H1 (cell line): ENCODE data around the gene SHROOM3. TPM values are rescaled to one million over a fixed set of nuclear protein-coding genes. Genes with fewer than 3 reads are reported as not detected.

Experiments
- CTCF ChIA-PET: fragments of 300-600 bp; sonication (Branson Sonifier 250); formaldehyde crosslinking; loops from one replicate; lab custom pipeline; 2021; ENCODE audit not compliant: partially characterized antibody; lab: Charles Lee
- POLR2A ChIA-PET: fragments of 300-600 bp; sonication (Branson Sonifier 250); formaldehyde crosslinking; loops from one replicate; lab custom pipeline; 2021; ENCODE audit warnings: inconsistent platforms; ENCODE audit not compliant: partially characterized antibody; lab: Charles Lee
- DNase-seq, 2 experiments: peaks; one replicate each; pipeline versions ENCODE4 v3.0.0 to v3.0.0-alpha.2; 2010 to 2022; ENCODE audit warnings: low spot score in 2 of 2, low read depth in 1 of 2, mixed read lengths in 1 of 2
- FAIRE-seq: peaks from 2 replicates; lab custom pipeline; 2011; peaks lifted over from hg19 to GRCh38; lab: Jason Lieb, UNC
- H2AFZ ChIP-seq: 2 replicates; pipeline ENCODE4 v1.8.1; 2012; ENCODE audit warnings: low read length, inconsistent platforms
- H2AK5ac ChIP-seq: 2 replicates; pipeline ENCODE4 v1.6.1; 2013; ENCODE audit warnings: low read depth, low read length
- H2BK120ac ChIP-seq: replicated peaks from 2 replicates; pipeline ENCODE3; 2013; ENCODE audit warnings: low read depth, low read length, inconsistent platforms
- H2BK12ac ChIP-seq: 2 replicates; pipeline ENCODE4 v1.6.1; 2013; ENCODE audit warnings: low read depth, low read length
- H2BK15ac ChIP-seq: 2 replicates; pipeline ENCODE4 v1.6.1; 2013; ENCODE audit warnings: low read length
- H2BK20ac ChIP-seq: 2 replicates; pipeline ENCODE4 v1.6.1; 2013; ENCODE audit warnings: low read length
- H2BK5ac ChIP-seq: 2 replicates; pipeline ENCODE4 v1.6.1; 2013; ENCODE audit warnings: low read depth, low read length
- H3K14ac ChIP-seq: 2 replicates; pipeline ENCODE4 v1.6.1; 2013; ENCODE audit warnings: inconsistent platforms; ENCODE audit not compliant: insufficient read length
- H3K18ac ChIP-seq: 2 replicates; pipeline ENCODE4 v1.6.1; 2013; ENCODE audit warnings: low read length; ENCODE audit errors: extremely low read depth
- H3K23ac ChIP-seq: 2 replicates; pipeline ENCODE4 v1.6.1; 2013; ENCODE audit warnings: inconsistent platforms; ENCODE audit not compliant: insufficient read length
- H3K23me2 ChIP-seq: 2 replicates; pipeline ENCODE4 v1.6.1; 2013; ENCODE audit warnings: low read depth, low read length
- H3K27ac ChIP-seq: 2 replicates; pipeline ENCODE4 v1.6.1; 2011; ENCODE audit warnings: low read depth, low read length, inconsistent platforms
- H3K27me3 ChIP-seq, 4 experiments: replicated peaks in 1 of 4; 1 replicate in 1 of 4; 2 replicates in 3 of 4; pipeline versions ENCODE4 v1.6.1 to v1.8.1; 2011 to 2013; ENCODE audit warnings: low read length in 3 of 4, mild to moderate bottlenecking in 3 of 4, inconsistent platforms in 2 of 4, mixed read lengths in 2 of 4, moderate library complexity in 1 of 4; ENCODE audit not compliant: control insufficient read depth in 3 of 4, insufficient read depth in 3 of 4; ENCODE audit errors: extremely low read depth in 1 of 4
- H3K36me3 ChIP-seq, 4 experiments: 2 replicates each; pipeline versions ENCODE4 v1.6.1 to v1.8.1; 2011 to 2013; ENCODE audit warnings: mild to moderate bottlenecking in 4 of 4, low read length in 3 of 4, moderate library complexity in 2 of 4, control low read depth in 1 of 4, inconsistent platforms in 1 of 4; ENCODE audit not compliant: insufficient read depth in 4 of 4, control insufficient read depth in 2 of 4
- H3K4ac ChIP-seq: replicated peaks from 2 replicates; pipeline ENCODE3; 2013; ENCODE audit warnings: low read length, low read depth, mixed read lengths, inconsistent platforms; ENCODE audit not compliant: insufficient read length
- H3K4me1 ChIP-seq, 4 experiments: replicated peaks in 1 of 4; 1 replicate in 1 of 4; 2 replicates in 3 of 4; pipeline versions ENCODE4 v1.6.1 to v1.8.1; 2011 to 2013; ENCODE audit warnings: low read length in 3 of 4, inconsistent platforms in 2 of 4, mixed read lengths in 1 of 4; ENCODE audit not compliant: insufficient read depth in 4 of 4, control insufficient read depth in 3 of 4
- H3K4me2 ChIP-seq, 2 experiments: 2 replicates each; pipeline versions ENCODE4 v1.6.1 to v1.8.1; 2011 to 2013; ENCODE audit warnings: low read depth in 2 of 2, low read length in 2 of 2, control low read depth in 1 of 2, inconsistent platforms in 1 of 2, mild to moderate bottlenecking in 1 of 2; ENCODE audit not compliant: insufficient read depth in 1 of 2
- H3K4me3 ChIP-seq, 4 experiments: fragments of 200-600, 300-600 bp in 1 of 4; sonication (generic), shearing (Covaris generic), sonication (Bioruptor Twin) in 1 of 4; 2 replicates each; pipeline versions ENCODE4 v1.5.1 to v1.8.1; 2011 to 2016; ENCODE audit warnings: low read length in 4 of 4, low read depth in 3 of 4, control low read depth in 2 of 4, inconsistent platforms in 2 of 4, mild to moderate bottlenecking in 2 of 4, mixed read lengths in 1 of 4, moderate library complexity in 1 of 4; ENCODE audit not compliant: insufficient read depth in 2 of 4; ENCODE audit errors: extremely low read depth in 1 of 4
- H3K56ac ChIP-seq: replicated peaks from 2 replicates; pipeline ENCODE3; 2013; ENCODE audit warnings: low read depth, mild to moderate bottlenecking, mixed read lengths, low read length, inconsistent platforms; ENCODE audit not compliant: insufficient read length
- H3K79me1 ChIP-seq: 2 replicates; pipeline ENCODE4 v1.6.1; 2013; ENCODE audit warnings: low read depth, low read length, control low read depth
- H3K79me2 ChIP-seq, 2 experiments: 2 replicates each; pipeline versions ENCODE4 v1.6.1 to v1.8.1; 2012 to 2013; ENCODE audit warnings: low read length in 2 of 2, mild to moderate bottlenecking in 2 of 2, inconsistent platforms in 1 of 2; ENCODE audit not compliant: insufficient read depth in 2 of 2, control insufficient read depth in 1 of 2
- H3K9ac ChIP-seq, 4 experiments: replicated peaks in 1 of 4; 1 replicate in 1 of 4; 2 replicates in 3 of 4; pipeline versions ENCODE4 v1.6.1 to v1.8.1; 2011 to 2013; ENCODE audit warnings: low read depth in 3 of 4, low read length in 3 of 4, control low read depth in 2 of 4, mild to moderate bottlenecking in 2 of 4, moderate library complexity in 2 of 4, inconsistent platforms in 1 of 4; ENCODE audit errors: extremely low read depth in 1 of 4
- H3K9me3 ChIP-seq, 2 experiments: 2 replicates each; pipeline versions ENCODE4 v1.6.1 to v1.8.1; 2012 to 2013; ENCODE audit warnings: mild to moderate bottlenecking in 2 of 2, moderate library complexity in 2 of 2, control low read depth in 1 of 2, inconsistent platforms in 1 of 2, low read depth in 1 of 2, low read length in 1 of 2, mixed read lengths in 1 of 2; ENCODE audit not compliant: insufficient read depth in 2 of 2
- H4K20me1 ChIP-seq, 2 experiments: replicated peaks in 1 of 2; 2 replicates each; pipeline versions ENCODE3 to v1.8.1; 2011 to 2013; ENCODE audit warnings: inconsistent platforms in 2 of 2, low read length in 2 of 2, mild to moderate bottlenecking in 1 of 2; ENCODE audit not compliant: insufficient read depth in 2 of 2, control insufficient read depth in 1 of 2
- H4K5ac ChIP-seq: 2 replicates; pipeline ENCODE4 v1.6.1; 2013; ENCODE audit warnings: low read length, low read depth, mixed read lengths, inconsistent platforms; ENCODE audit not compliant: insufficient read length
- H4K8ac ChIP-seq: 2 replicates; pipeline ENCODE4 v1.8.0; 2013; ENCODE audit warnings: mild to moderate bottlenecking, moderate library complexity, low read length, inconsistent platforms; ENCODE audit not compliant: insufficient read depth; ENCODE audit errors: extremely low read depth
- H4K91ac ChIP-seq: replicated peaks from 2 replicates; pipeline ENCODE3; 2013; ENCODE audit warnings: low read length, mixed read lengths, inconsistent platforms; ENCODE audit not compliant: insufficient read length
- BACH1 ChIP-seq: IDR thresholded peaks from 2 replicates; pipeline ENCODE4 v1.6.1; 2012; ENCODE audit warnings: low read length, improper control_type of control experiment
- BCL11A ChIP-seq, 2 experiments: IDR thresholded peaks; one replicate each; pipeline ENCODE4 v1.6.1; 2011; ENCODE audit warnings: low read depth in 2 of 2, low read length in 2 of 2, mild to moderate bottlenecking in 2 of 2
- CTBP2 ChIP-seq: IDR thresholded peaks from 2 replicates; pipeline ENCODE4 v1.7.0; 2011; ENCODE audit warnings: borderline replicate concordance, mild to moderate bottlenecking, moderate library complexity, mixed read lengths, low read length; ENCODE audit not compliant: insufficient read depth, insufficient read length
- HDAC6 ChIP-seq: IDR thresholded peaks from one replicate; pipeline ENCODE4 v1.7.1; 2012; ENCODE audit warnings: low read depth, mild to moderate bottlenecking, inconsistent platforms, low read length, moderate library complexity
- KDM1A ChIP-seq: fragments of 200-600, 300-600 bp; sonication (generic); IDR thresholded peaks from 2 replicates; pipeline ENCODE4 v1.7.1; 2016; ENCODE audit warnings: mild to moderate bottlenecking, low read length, borderline replicate concordance
- SIX5 ChIP-seq: IDR thresholded peaks from 2 replicates; pipeline ENCODE4 v1.6.1; 2011; ENCODE audit warnings: mild to moderate bottlenecking, low read depth, low read length
- SP1 ChIP-seq: IDR thresholded peaks from 2 replicates; pipeline ENCODE4 v1.6.1; 2011; ENCODE audit warnings: low read depth, low read length
- SP4 ChIP-seq: IDR thresholded peaks from 2 replicates; pipeline ENCODE4 v1.6.1; 2012; ENCODE audit warnings: low read length, inconsistent platforms
- SRF ChIP-seq: IDR thresholded peaks from 2 replicates; pipeline ENCODE4 v1.6.1; 2011; ENCODE audit warnings: mild to moderate bottlenecking, low read depth, low read length, moderate library complexity
- SUZ12 ChIP-seq: fragments of 200-600 bp; sonication (generic); IDR thresholded peaks from 2 replicates; pipeline ENCODE4 v1.6.1; 2012; ENCODE audit warnings: mild to moderate bottlenecking, inconsistent platforms, low read length, moderate library complexity, mixed read lengths
- TCF12 ChIP-seq: IDR thresholded peaks from 2 replicates; pipeline ENCODE4 v1.6.1; 2011; ENCODE audit warnings: low read depth, mild to moderate bottlenecking, low read length
- WGBS, 2 experiments: shearing (Covaris generic) in 1 of 2; methylation state at CpG; one replicate each; pipeline versions ENCODE4 v1.1.6 to v1.1.7; 2013 to 2015; ENCODE audit warnings: low lambda C conversion rate in 2 of 2, mixed read lengths in 2 of 2, inconsistent platforms in 1 of 2, low coverage in 1 of 2, missing lambda C conversion rate in 1 of 2; ENCODE audit not compliant: insufficient replicate concordance in 2 of 2, insufficient coverage in 1 of 2, insufficient read length in 1 of 2; ENCODE audit errors: extremely low coverage in 1 of 2, missing lambda C conversion rate in 1 of 2; 5-methylcytosine and 5-hydroxymethylcytosine counted together
- polyA plus RNA-seq, 7 experiments: library from polyadenylated mRNA; depleted of rRNA in 3 of 7; stranded (reverse) in 5 of 7; unstranded in 2 of 7; fragments of >200 nt in 5 of 7; fragments of 200-250 nt in 2 of 7; gene quantifications; 1 replicate in 5 of 7; 2 replicates in 1 of 7; 4 replicates in 1 of 7; pipeline versions ENCODE4 v1.2.1 to v1.2.3, GENCODE V29; 2011 to 2013; ENCODE audit warnings: missing spikeins in 2 of 7, mixed read lengths in 2 of 7
- total RNA-seq: library from RNA; stranded (reverse); fragmentation: NEBNext Ultra II Directional; extraction: Animal tissue kit (Norgen Biotek cat#: 25700); gene quantifications from 2 replicates; pipeline ENCODE4 v1.2.1, GENCODE V29; 2021
- TF ChIP-seq, protein P1 (sequence below): IDR thresholded peaks from 2 replicates; pipeline ENCODE4 v1.6.1; 2012; ENCODE audit warnings: inconsistent platforms
- TF ChIP-seq, protein P2 (sequence below): IDR thresholded peaks from 2 replicates; pipeline ENCODE4 v1.6.1; 2011; ENCODE audit warnings: low read depth, mild to moderate bottlenecking, low read length; ENCODE audit not compliant: insufficient read depth

SHROOM3 gene
- total and polyA plus RNA-seq, 2 of the 8 experiments (the other 6 are each of a cell fraction or from before 2014, with no cell fraction given), result 15.8 to 34.0 TPM

DNA sequence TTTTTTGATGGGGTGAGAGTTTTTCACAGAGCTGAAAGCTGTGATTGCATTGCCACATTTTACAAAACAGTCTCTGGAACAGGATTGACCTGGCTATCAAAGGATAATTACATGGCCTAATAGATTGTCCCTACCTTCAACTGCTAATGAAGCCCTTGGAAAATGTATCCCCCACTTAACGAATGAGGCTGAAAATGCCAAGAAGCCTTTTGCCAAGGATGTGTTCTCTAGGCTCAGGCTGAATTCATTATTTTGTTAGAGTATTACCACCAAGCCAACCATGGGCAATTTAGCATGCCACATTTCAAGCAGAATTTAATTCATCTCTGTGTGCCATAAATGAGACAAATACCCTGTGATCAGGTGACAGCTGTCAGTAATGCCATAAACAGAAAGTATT, 35.5 kb downstream of the SHROOM3 start:
- WGBS, 2 experiments, result 79% methylated on average over 1 of the region's 1 CpG; no CpG with 5 or more reads in 1 of the 2 experiments
- Histone ChIP-seq H3K18ac (no peak overlapping the region), H2AFZ (no peak overlapping the region), H2BK5ac (no peak overlapping the region), H3K79me1 (no peaks in the 10 kb centered on the region), H3K4me3 (no peak overlapping the region), H2BK20ac (no peak overlapping the region), H3K27ac (no peak overlapping the region), H4K91ac (no peak overlapping the region), H3K4ac (no peak overlapping the region), H4K8ac (no peak overlapping the region), H2BK12ac (no peak overlapping the region), H4K20me1 (no peaks in the 10 kb centered on the region), H3K56ac (no peak overlapping the region), H3K23ac (no peak overlapping the region), H2BK120ac (no peak overlapping the region), H3K9ac (no peak overlapping the region), H3K27me3 (no peaks in the 10 kb centered on the region), H3K36me3 (no peaks in the 10 kb centered on the region), H2BK15ac (no peak overlapping the region), H3K4me1 (0 out of 7 replicates have a peak, but pooled peaks cover 0 to 2% (median 0%) of the 10 kb centered on the region in 4 experiments), H2AK5ac (no peak overlapping the region), H3K23me2 (no peaks in the 10 kb centered on the region), H3K14ac (no peak overlapping the region), H4K5ac (no peak overlapping the region), H3K79me2 (no peaks in the 10 kb centered on the region), H3K9me3 (no peaks in the 10 kb centered on the region), H3K4me2 (no peak overlapping the region)
- no peak for DNase-seq
- no peak for TF ChIP-seq CTBP2
- TF ChIP-seq SP4, result no peak
- TF ChIP-seq BACH1, result no peak
- TF ChIP-seq SP1, result no peak
- no peak for TF ChIP-seq SRF
- no peak for TF ChIP-seq SUZ12
- TF ChIP-seq KDM1A, result no peak
- TF ChIP-seq, protein P1, sequence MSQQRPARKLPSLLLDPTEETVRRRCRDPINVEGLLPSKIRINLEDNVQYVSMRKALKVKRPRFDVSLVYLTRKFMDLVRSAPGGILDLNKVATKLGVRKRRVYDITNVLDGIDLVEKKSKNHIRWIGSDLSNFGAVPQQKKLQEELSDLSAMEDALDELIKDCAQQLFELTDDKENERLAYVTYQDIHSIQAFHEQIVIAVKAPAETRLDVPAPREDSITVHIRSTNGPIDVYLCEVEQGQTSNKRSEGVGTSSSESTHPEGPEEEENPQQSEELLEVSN, result no peak
- TF ChIP-seq SIX5, result no peak
- no peak for TF ChIP-seq TCF12
- TF ChIP-seq HDAC6, result no peak
- no peak for TF ChIP-seq BCL11A (IDR thresholded peaks at IDR 0.05; ENCODE audit: low read depth in 2 of 2, low read length in 2 of 2)
- TF ChIP-seq, protein P2, sequence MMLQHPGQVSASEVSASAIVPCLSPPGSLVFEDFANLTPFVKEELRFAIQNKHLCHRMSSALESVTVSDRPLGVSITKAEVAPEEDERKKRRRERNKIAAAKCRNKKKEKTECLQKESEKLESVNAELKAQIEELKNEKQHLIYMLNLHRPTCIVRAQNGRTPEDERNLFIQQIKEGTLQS, result no peak
- CTCF ChIA-PET, result interaction anchor here (1.0 to 1.5 kb wide), 5 partner anchors 8 to 39 kb away, joined by 3 to 4 read pairs (median 3); no protein-coding TSS in a partner anchor
- POLR2A ChIA-PET, result interaction anchor here (2.5 kb wide), 1 partner anchor 11 kb away, joined by 11 read pairs; no protein-coding TSS in a partner anchor
- FAIRE-seq, result no peak
